ENCODE results near the gene RERE.

RERE gene

GRCh38 chr1:8841395-8841794 is 24.0 kb upstream of the RERE start:
- Histone ChIP-seq H3K4me1 (ENCODE audit: control insufficient read depth in 2 of 2, insufficient read depth in 1 of 2, low read depth in 1 of 2, low read length in 2 of 2) (no peaks in the 10 kb centered on the region), H3K4me2 (ENCODE audit: insufficient read depth, low read length, poor library complexity, severe bottlenecking) (no peak overlapping the region), H3K9me3 (replicated peaks in 1 of 2; ENCODE audit: control insufficient read depth in 2 of 2, insufficient read depth in 1 of 2, low read depth in 1 of 2, low read length in 2 of 2) (peaks cover 3% of the 10 kb centered on the region in 2 donors), H2BK5ac (ENCODE audit: low read length) (no peak overlapping the region), H3K36me3 (replicated peaks in 1 of 2; ENCODE audit: control insufficient read depth in 2 of 2, insufficient read depth in 2 of 2, low read length in 2 of 2) (no peaks in the 10 kb centered on the region), H3K27ac (replicated peaks; ENCODE audit: low read length) (no peak overlapping the region), H3K27me3 (ENCODE audit: control insufficient read depth in 3 of 3, insufficient read depth in 3 of 3, low read depth in 1 of 3, low read length in 3 of 3) (no peaks in the 10 kb centered on the region), H2BK15ac (ENCODE audit: low read length) (peak overlapping the region; percentile 83), H3K4ac (ENCODE audit: low read length) (no peak overlapping the region), H3K23ac (ENCODE audit: low read depth, low read length, poor library complexity) (no peak overlapping the region), H4K91ac (ENCODE audit: low read depth, low read length, poor library complexity) (no peak overlapping the region), H2AFZ (ENCODE audit: low read length) (no peak overlapping the region), H3K18ac (ENCODE audit: low read length) (no peak overlapping the region), H3K79me1 (ENCODE audit: low read depth, low read length) (no peaks in the 10 kb centered on the region), H4K8ac (ENCODE audit: low read depth, low read length) (no peak overlapping the region), H3K4me3 (ENCODE audit: low read length in 2 of 2) (no peak overlapping the region), H2BK12ac (ENCODE audit: low read length) (no peak overlapping the region), H3K14ac (ENCODE audit: low read length) (no peak overlapping the region), H3K9ac (ENCODE audit: low read depth, low read length, poor library complexity) (no peak overlapping the region), H2BK120ac (ENCODE audit: low read depth, low read length) (no peak overlapping the region), H2AK5ac (ENCODE audit: low read depth, low read length) (no peak overlapping the region)
- no peak for DNase-seq (ENCODE audit: low spot score)
- no CpG with 5 or more reads among the region's 3 CpGs for WGBS, 2 donors (ENCODE audit: extremely low coverage in 2 of 2, insufficient read length in 2 of 2, insufficient replicate concordance in 1 of 2)

GRCh38 chr1:8839990-8840389 is 22.6 kb upstream of the RERE start:
- Histone ChIP-seq H3K79me1 (ENCODE audit: low read depth, low read length) (no peaks in the 10 kb centered on the region), H4K91ac (ENCODE audit: low read depth, low read length, poor library complexity) (no peak overlapping the region), H2AFZ (ENCODE audit: low read length) (no peak overlapping the region), H3K4me3 (ENCODE audit: low read length in 2 of 2) (no peak overlapping the region), H3K23ac (ENCODE audit: low read depth, low read length, poor library complexity) (no peak overlapping the region), H4K8ac (ENCODE audit: low read depth, low read length) (no peak overlapping the region), H3K14ac (ENCODE audit: low read length) (no peak overlapping the region), H3K18ac (ENCODE audit: low read length) (no peak overlapping the region), H3K4me1 (ENCODE audit: control insufficient read depth in 2 of 2, insufficient read depth in 1 of 2, low read depth in 1 of 2, low read length in 2 of 2) (peaks cover 0 to 2% of the 10 kb centered on the region in 2 donors), H3K36me3 (replicated peaks in 1 of 2; ENCODE audit: control insufficient read depth in 2 of 2, insufficient read depth in 2 of 2, low read length in 2 of 2) (no peaks in the 10 kb centered on the region), H3K27ac (replicated peaks; ENCODE audit: low read length) (no peak overlapping the region), H3K4me2 (ENCODE audit: insufficient read depth, low read length, poor library complexity, severe bottlenecking) (no peak overlapping the region), H2BK12ac (ENCODE audit: low read length) (no peak overlapping the region), H2BK120ac (ENCODE audit: low read depth, low read length) (no peak overlapping the region), H2AK5ac (ENCODE audit: low read depth, low read length) (no peak overlapping the region), H2BK15ac (ENCODE audit: low read length) (no peak overlapping the region), H3K4ac (ENCODE audit: low read length) (no peak overlapping the region), H3K9me3 (replicated peaks in 1 of 2; ENCODE audit: control insufficient read depth in 2 of 2, insufficient read depth in 1 of 2, low read depth in 1 of 2, low read length in 2 of 2) (peaks cover 3% of the 10 kb centered on the region in 2 donors), H3K9ac (ENCODE audit: low read depth, low read length, poor library complexity) (no peak overlapping the region), H2BK5ac (ENCODE audit: low read length) (no peak overlapping the region), H3K27me3 (ENCODE audit: control insufficient read depth in 3 of 3, insufficient read depth in 3 of 3, low read depth in 1 of 3, low read length in 3 of 3) (no peaks in the 10 kb centered on the region)
- no peak for DNase-seq (ENCODE audit: low spot score)
- no CpG with 5 or more reads among the region's 7 CpGs for WGBS, 2 donors (ENCODE audit: extremely low coverage in 2 of 2, insufficient read length in 2 of 2, insufficient replicate concordance in 1 of 2)

- H3K14ac ChIP-seq (ENCODE audit: low read length): no peak overlapping the region
- H3K9me3 ChIP-seq (replicated peaks in 1 of 2; ENCODE audit: control insufficient read depth in 2 of 2, insufficient read depth in 1 of 2, low read depth in 1 of 2, low read length in 2 of 2): peaks cover under 1 to 3% of the 10 kb centered on the region in 2 donors
- no peaks in the 10 kb centered on the region for H3K79me1 ChIP-seq (ENCODE audit: low read depth, low read length)
- peak overlapping the region; percentile 76 for H2AFZ ChIP-seq (ENCODE audit: low read length)
- no peak overlapping the region for H3K9ac ChIP-seq (ENCODE audit: low read depth, low read length, poor library complexity)
- H2BK12ac ChIP-seq (ENCODE audit: low read length): no peak overlapping the region
- no peak overlapping the region for H4K91ac ChIP-seq (ENCODE audit: low read depth, low read length, poor library complexity)
- H2AK5ac ChIP-seq (ENCODE audit: low read depth, low read length): no peak overlapping the region
- no peaks in the 10 kb centered on the region for H3K27me3 ChIP-seq (ENCODE audit: control insufficient read depth in 3 of 3, insufficient read depth in 3 of 3, low read depth in 1 of 3, low read length in 3 of 3)
- no peak overlapping the region for H3K4me3 ChIP-seq (ENCODE audit: low read length in 2 of 2)
- no peak overlapping the region for H2BK120ac ChIP-seq (ENCODE audit: low read depth, low read length)
- H3K18ac ChIP-seq (ENCODE audit: low read length): no peak overlapping the region
- no peak overlapping the region for H2BK15ac ChIP-seq (ENCODE audit: low read length)
- H3K23ac ChIP-seq (ENCODE audit: low read depth, low read length, poor library complexity): no peak overlapping the region
- DNase-seq (ENCODE audit: low spot score): no peak
- H3K36me3 ChIP-seq (replicated peaks in 1 of 2; ENCODE audit: control insufficient read depth in 2 of 2, insufficient read depth in 2 of 2, low read length in 2 of 2): no peaks in the 10 kb centered on the region
- H3K27ac ChIP-seq (replicated peaks; ENCODE audit: low read length): no peak overlapping the region
- H4K8ac ChIP-seq (ENCODE audit: low read depth, low read length): no peak overlapping the region
- no peak overlapping the region for H3K4me2 ChIP-seq (ENCODE audit: insufficient read depth, low read length, poor library complexity, severe bottlenecking)
- H2BK5ac ChIP-seq (ENCODE audit: low read length): no peak overlapping the region
- H3K4ac ChIP-seq (ENCODE audit: low read length): no peak overlapping the region
- no CpG with 5 or more reads among the region's 14 CpGs for WGBS, 2 donors (ENCODE audit: extremely low coverage in 2 of 2, insufficient read length in 2 of 2, insufficient replicate concordance in 1 of 2)
- peaks cover 0 to 2% of the 10 kb centered on the region in 2 donors for H3K4me1 ChIP-seq (ENCODE audit: control insufficient read depth in 2 of 2, insufficient read depth in 1 of 2, low read depth in 1 of 2, low read length in 2 of 2)
These were observed 18.7 kb upstream of the RERE start for GRCh38 chr1:8835941-8836643.

- H2BK12ac ChIP-seq (ENCODE audit: low read length): no peak overlapping the region
- H3K9ac ChIP-seq (ENCODE audit: low read depth, low read length, poor library complexity): no peak overlapping the region
- H2AFZ ChIP-seq (ENCODE audit: low read length): no peak overlapping the region
- H3K9me3 ChIP-seq (replicated peaks in 1 of 2; ENCODE audit: control insufficient read depth in 2 of 2, insufficient read depth in 1 of 2, low read depth in 1 of 2, low read length in 2 of 2): no peaks in the 10 kb centered on the region
- H4K8ac ChIP-seq (ENCODE audit: low read depth, low read length): no peak overlapping the region
- H2BK15ac ChIP-seq (ENCODE audit: low read length): no peak overlapping the region
- no peak overlapping the region for H2BK120ac ChIP-seq (ENCODE audit: low read depth, low read length)
- WGBS, 2 donors (ENCODE audit: extremely low coverage in 2 of 2, insufficient read length in 2 of 2, insufficient replicate concordance in 1 of 2): no CpG with 5 or more reads among the region's 4 CpGs
- H3K23ac ChIP-seq (ENCODE audit: low read depth, low read length, poor library complexity): no peak overlapping the region
- no peak overlapping the region for H2BK5ac ChIP-seq (ENCODE audit: low read length)
- DNase-seq (ENCODE audit: low spot score): no peak
- H3K4me3 ChIP-seq (ENCODE audit: low read length in 2 of 2): no peak overlapping the region
- no peaks in the 10 kb centered on the region for H3K27me3 ChIP-seq (ENCODE audit: control insufficient read depth in 3 of 3, insufficient read depth in 3 of 3, low read depth in 1 of 3, low read length in 3 of 3)
- H3K4me2 ChIP-seq (ENCODE audit: insufficient read depth, low read length, poor library complexity, severe bottlenecking): no peak overlapping the region
- H3K36me3 ChIP-seq (replicated peaks in 1 of 2; ENCODE audit: control insufficient read depth in 2 of 2, insufficient read depth in 2 of 2, low read length in 2 of 2): no peaks in the 10 kb centered on the region
- no peak overlapping the region for H2AK5ac ChIP-seq (ENCODE audit: low read depth, low read length)
- H3K4ac ChIP-seq (ENCODE audit: low read length): no peak overlapping the region
- H3K4me1 ChIP-seq (ENCODE audit: control insufficient read depth in 2 of 2, insufficient read depth in 1 of 2, low read depth in 1 of 2, low read length in 2 of 2): peaks cover 0 to 2% of the 10 kb centered on the region in 2 donors
- H3K79me1 ChIP-seq (ENCODE audit: low read depth, low read length): no peaks in the 10 kb centered on the region
- H3K14ac ChIP-seq (ENCODE audit: low read length): no peak overlapping the region
- H3K27ac ChIP-seq (replicated peaks; ENCODE audit: low read length): no peak overlapping the region
- no peak overlapping the region for H3K18ac ChIP-seq (ENCODE audit: low read length)
- no peak overlapping the region for H4K91ac ChIP-seq (ENCODE audit: low read depth, low read length, poor library complexity)
These were observed 13.9 kb upstream of the RERE start for GRCh38 chr1:8831340-8831739.

Measured in neuronal stem cell (in vitro differentiated cells).